Measurements from ENCODE around the gene MYH13.

The MYH13 gene

GRCh38 chr17:10328971-10329923, 43.6 kb downstream of the MYH13 start:
- WGBS (ENCODE audit: insufficient coverage): 95% methylated on average over 11 of the region's 15 CpGs
- no peak for DNase-seq
- no peaks in the 10 kb centered on the region for H3K36me3 ChIP-seq (ENCODE audit: control insufficient read depth in 4 of 4, insufficient read depth in 4 of 4, low read length in 3 of 4)
- peaks cover 0 to 3% (median 0%) of the 10 kb centered on the region in 5 experiments for H3K27me3 ChIP-seq (replicated peaks in 2 of 5; ENCODE audit: control insufficient read depth in 4 of 5, insufficient read depth in 5 of 5, low read length in 4 of 5)
- no peak overlapping the region for H3K4me3 ChIP-seq (ENCODE audit: control insufficient read depth in 1 of 7, extremely low read depth in 1 of 7, insufficient read depth in 4 of 7, low read depth in 2 of 7, low read length in 6 of 7)
- no peak overlapping the region for H3K27ac ChIP-seq (ENCODE audit: insufficient read depth in 1 of 2, low read depth in 1 of 2, low read length in 2 of 2, poor library complexity in 1 of 2, severe bottlenecking in 2 of 2)
- no peaks in the 10 kb centered on the region for H3K9me3 ChIP-seq (ENCODE audit: control extremely low read depth in 1 of 5, control insufficient read depth in 4 of 5, insufficient read depth in 2 of 5, low read depth in 1 of 5, low read length in 4 of 5)
- ChIA-PET POLR2A (no interaction called here), CTCF (interaction anchor here (0.9 to 2.2 kb wide), 5 partner anchors 9 to 34 kb away, joined by 3 to 7 read pairs (median 5); no protein-coding TSS in a partner anchor)
- no peaks in the 10 kb centered on the region for H3K4me1 ChIP-seq (ENCODE audit: control extremely low read depth in 1 of 4, control insufficient read depth in 4 of 4, insufficient read depth in 4 of 4, low read length in 3 of 4)

GRCh38 chr17:10328206-10328605, 44.6 kb downstream of the MYH13 start:
- POLR2A ChIA-PET: interaction anchor here (0.6 kb wide), 1 partner anchor 315 kb away, joined by 3 read pairs; no protein-coding TSS in a partner anchor
- CTCF ChIA-PET: interaction anchor here (0.9 to 2.2 kb wide), 7 partner anchors 11 to 368 kb away, joined by 3 to 6 read pairs (median 4); no protein-coding TSS in a partner anchor

GRCh38 chr17:10327640-10328039, 45.2 kb downstream of the MYH13 start:
- 33% methylated on average over 9 of the region's 10 CpGs for WGBS (ENCODE audit: insufficient coverage)
- ChIA-PET POLR2A (interaction anchor here (0.6 kb wide), 1 partner anchor 315 kb away, joined by 3 read pairs; no protein-coding TSS in a partner anchor), CTCF (interaction anchor here (0.6 to 2.0 kb wide), 7 partner anchors 11 to 367 kb away, joined by 3 to 5 read pairs (median 3); no protein-coding TSS in a partner anchor)
- Histone ChIP-seq H3K4me3 (ENCODE audit: control insufficient read depth in 1 of 7, extremely low read depth in 1 of 7, insufficient read depth in 4 of 7, low read depth in 2 of 7, low read length in 6 of 7) (no peak overlapping the region), H3K4me1 (ENCODE audit: control extremely low read depth in 1 of 4, control insufficient read depth in 4 of 4, insufficient read depth in 4 of 4, low read length in 3 of 4) (no peaks in the 10 kb centered on the region), H3K27me3 (replicated peaks in 2 of 5; ENCODE audit: control insufficient read depth in 4 of 5, insufficient read depth in 5 of 5, low read length in 4 of 5) (peaks cover 0 to 3% (median 0%) of the 10 kb centered on the region in 5 experiments), H3K27ac (ENCODE audit: insufficient read depth in 1 of 2, low read depth in 1 of 2, low read length in 2 of 2, poor library complexity in 1 of 2, severe bottlenecking in 2 of 2) (no peak overlapping the region), H3K36me3 (ENCODE audit: control insufficient read depth in 4 of 4, insufficient read depth in 4 of 4, low read length in 3 of 4) (no peaks in the 10 kb centered on the region), H3K9me3 (ENCODE audit: control extremely low read depth in 1 of 5, control insufficient read depth in 4 of 5, insufficient read depth in 2 of 5, low read depth in 1 of 5, low read length in 4 of 5) (no peaks in the 10 kb centered on the region)
- DNase-seq: peak; percentile 73 to 82 (median 75)

More at GRCh38 chr17:10328206-10328605, 44.6 kb downstream of the MYH13 start:
- Histone ChIP-seq H3K9me3 (ENCODE audit: control extremely low read depth in 1 of 5, control insufficient read depth in 4 of 5, insufficient read depth in 2 of 5, low read depth in 1 of 5, low read length in 4 of 5) (no peaks in the 10 kb centered on the region), H3K4me1 (ENCODE audit: control extremely low read depth in 1 of 4, control insufficient read depth in 4 of 4, insufficient read depth in 4 of 4, low read length in 3 of 4) (no peaks in the 10 kb centered on the region), H3K27me3 (replicated peaks in 2 of 5; ENCODE audit: control insufficient read depth in 4 of 5, insufficient read depth in 5 of 5, low read length in 4 of 5) (peaks cover 0 to 3% (median 0%) of the 10 kb centered on the region in 5 experiments), H3K27ac (ENCODE audit: insufficient read depth in 1 of 2, low read depth in 1 of 2, low read length in 2 of 2, poor library complexity in 1 of 2, severe bottlenecking in 2 of 2) (no peak overlapping the region), H3K36me3 (ENCODE audit: control insufficient read depth in 4 of 4, insufficient read depth in 4 of 4, low read length in 3 of 4) (no peaks in the 10 kb centered on the region), H3K4me3 (ENCODE audit: control insufficient read depth in 1 of 7, extremely low read depth in 1 of 7, insufficient read depth in 4 of 7, low read depth in 2 of 7, low read length in 6 of 7) (no peak overlapping the region)
- 90% methylated on average over 7 of the region's 7 CpGs for WGBS (ENCODE audit: insufficient coverage)
- no peak for DNase-seq

- POLR2A ChIA-PET: no interaction called here
- CTCF ChIA-PET: interaction anchor here (0.9 to 1.8 kb wide), 7 partner anchors 8 to 293 kb away, joined by 3 to 8 read pairs (median 5); no protein-coding TSS in a partner anchor
- WGBS (ENCODE audit: insufficient coverage): 86% methylated on average over 1 of the region's 4 CpGs
Observed at GRCh38 chr17:10325031-10325695, 47.6 kb downstream of the MYH13 start.

GRCh38 chr17:10323812-10324610, 48.8 kb downstream of the MYH13 start:
- no peaks in the 10 kb centered on the region for H3K9me3 ChIP-seq (ENCODE audit: control extremely low read depth in 1 of 5, control insufficient read depth in 4 of 5, insufficient read depth in 2 of 5, low read depth in 1 of 5, low read length in 4 of 5)
- no peaks in the 10 kb centered on the region for H3K4me1 ChIP-seq (ENCODE audit: control extremely low read depth in 1 of 4, control insufficient read depth in 4 of 4, insufficient read depth in 4 of 4, low read length in 3 of 4)
- H3K4me3 ChIP-seq (ENCODE audit: control insufficient read depth in 1 of 7, extremely low read depth in 1 of 7, insufficient read depth in 4 of 7, low read depth in 2 of 7, low read length in 6 of 7): no peak overlapping the region
- POLR2A ChIA-PET: interaction anchor here (0.6 kb wide), 1 partner anchor 71 kb away, joined by 3 read pairs; no protein-coding TSS in a partner anchor
- no peak overlapping the region for H3K27ac ChIP-seq (ENCODE audit: insufficient read depth in 1 of 2, low read depth in 1 of 2, low read length in 2 of 2, poor library complexity in 1 of 2, severe bottlenecking in 2 of 2)
- no peaks in the 10 kb centered on the region for H3K36me3 ChIP-seq (ENCODE audit: control insufficient read depth in 4 of 4, insufficient read depth in 4 of 4, low read length in 3 of 4)
- WGBS (ENCODE audit: insufficient coverage): 82% methylated on average over 7 of the region's 11 CpGs
- DNase-seq: no peak
- peaks cover 0 to 5% (median 0%) of the 10 kb centered on the region in 5 experiments for H3K27me3 ChIP-seq (replicated peaks in 2 of 5; ENCODE audit: control insufficient read depth in 4 of 5, insufficient read depth in 5 of 5, low read length in 4 of 5)
- CTCF ChIA-PET: interaction anchor here (1.8 kb wide), 1 partner anchor 28 kb away, joined by 5 read pairs; no protein-coding TSS in a partner anchor

More at GRCh38 chr17:10325031-10325695, 47.6 kb downstream of the MYH13 start:
- peak; percentile 6 to 68 (median 51) for DNase-seq
- no peak overlapping the region for H3K27ac ChIP-seq (ENCODE audit: insufficient read depth in 1 of 2, low read depth in 1 of 2, low read length in 2 of 2, poor library complexity in 1 of 2, severe bottlenecking in 2 of 2)
- H3K4me3 ChIP-seq (ENCODE audit: control insufficient read depth in 1 of 7, extremely low read depth in 1 of 7, insufficient read depth in 4 of 7, low read depth in 2 of 7, low read length in 6 of 7): no peak overlapping the region
- H3K36me3 ChIP-seq (ENCODE audit: control insufficient read depth in 4 of 4, insufficient read depth in 4 of 4, low read length in 3 of 4): no peaks in the 10 kb centered on the region
- no peaks in the 10 kb centered on the region for H3K9me3 ChIP-seq (ENCODE audit: control extremely low read depth in 1 of 5, control insufficient read depth in 4 of 5, insufficient read depth in 2 of 5, low read depth in 1 of 5, low read length in 4 of 5)
- no peaks in the 10 kb centered on the region for H3K4me1 ChIP-seq (ENCODE audit: control extremely low read depth in 1 of 4, control insufficient read depth in 4 of 4, insufficient read depth in 4 of 4, low read length in 3 of 4)
- peaks cover 0 to 5% (median 0%) of the 10 kb centered on the region in 5 experiments for H3K27me3 ChIP-seq (replicated peaks in 2 of 5; ENCODE audit: control insufficient read depth in 4 of 5, insufficient read depth in 5 of 5, low read length in 4 of 5)

GRCh38 chr17:10318535-10318934, 54.3 kb downstream of the MYH13 start:
- ChIA-PET CTCF (interaction anchor here (1.2 to 2.2 kb wide), 4 partner anchors 22 to 362 kb away, joined by 3 to 6 read pairs (median 4); no protein-coding TSS in a partner anchor), POLR2A (no interaction called here)
- WGBS (ENCODE audit: insufficient coverage): 23% methylated on average over 8 of the region's 9 CpGs
- H3K4me1 ChIP-seq (ENCODE audit: control extremely low read depth in 1 of 4, control insufficient read depth in 4 of 4, insufficient read depth in 4 of 4, low read length in 3 of 4): peaks cover 0 to 4% (median under 1%) of the 10 kb centered on the region in 4 experiments
- no peak overlapping the region for H3K27ac ChIP-seq (ENCODE audit: insufficient read depth in 1 of 2, low read depth in 1 of 2, low read length in 2 of 2, poor library complexity in 1 of 2, severe bottlenecking in 2 of 2)
- DNase-seq: peak in 2 of 3 donors; percentile 61 to 72
- H3K9me3 ChIP-seq (ENCODE audit: control extremely low read depth in 1 of 5, control insufficient read depth in 4 of 5, insufficient read depth in 2 of 5, low read depth in 1 of 5, low read length in 4 of 5): no peaks in the 10 kb centered on the region
- no peaks in the 10 kb centered on the region for H3K36me3 ChIP-seq (ENCODE audit: control insufficient read depth in 4 of 4, insufficient read depth in 4 of 4, low read length in 3 of 4)
- no peak overlapping the region for H3K4me3 ChIP-seq (ENCODE audit: control insufficient read depth in 1 of 7, extremely low read depth in 1 of 7, insufficient read depth in 4 of 7, low read depth in 2 of 7, low read length in 6 of 7)
- peaks cover 0 to 3% (median 0%) of the 10 kb centered on the region in 5 experiments for H3K27me3 ChIP-seq (replicated peaks in 2 of 5; ENCODE audit: control insufficient read depth in 4 of 5, insufficient read depth in 5 of 5, low read length in 4 of 5)
